SHP77 (cell line): ENCODE results near the gene PCDHGA7.
"Not testable (repeated sequence)": the region's sequence is repeated elsewhere in the genome, so short reads cannot be mapped to it uniquely, and the experiment has no call there.

Source experiments
- DNase-seq, 2 experiments: peaks; one replicate each; lab custom pipeline; 2025; lab: John Stamatoyannopoulos, UW

The PCDHGA7 gene

DNA sequence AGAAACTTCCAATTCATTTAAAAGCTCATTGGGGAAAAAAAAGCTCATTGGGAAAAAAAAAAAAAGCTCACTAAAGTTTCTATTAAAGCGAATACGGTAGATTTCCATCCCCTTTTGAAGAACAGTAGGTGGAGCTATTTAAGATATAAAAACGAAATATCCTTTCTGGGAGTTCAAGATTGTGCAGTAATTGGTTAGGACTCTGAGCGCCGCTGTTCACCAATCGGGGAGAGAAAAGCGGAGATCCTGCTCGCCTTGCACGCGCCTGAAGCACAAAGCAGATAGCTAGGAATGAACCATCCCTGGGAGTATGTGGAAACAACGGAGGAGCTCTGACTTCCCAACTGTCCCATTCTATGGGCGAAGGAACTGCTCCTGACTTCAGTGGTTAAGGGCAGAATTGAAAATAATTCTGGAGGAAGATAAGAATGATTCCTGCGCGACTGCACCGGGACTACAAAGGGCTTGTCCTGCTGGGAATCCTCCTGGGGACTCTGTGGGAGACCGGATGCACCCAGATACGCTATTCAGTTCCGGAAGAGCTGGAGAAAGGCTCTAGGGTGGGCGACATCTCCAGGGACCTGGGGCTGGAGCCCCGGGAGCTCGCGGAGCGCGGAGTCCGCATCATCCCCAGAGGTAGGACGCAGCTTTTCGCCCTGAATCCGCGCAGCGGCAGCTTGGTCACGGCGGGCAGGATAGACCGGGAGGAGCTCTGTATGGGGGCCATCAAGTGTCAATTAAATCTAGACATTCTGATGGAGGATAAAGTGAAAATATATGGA lies 48.0 kb downstream of the PCDHGA7 start, which contains the start of gene PCDHGA12:
PCDHGA12 (plus strand) TSS at position 176 of the 782 bp plus-strand sequence; CDS start at position 429, 253 bp downstream.
- DNase-seq, result no peak

GRCh38 chr5:141431286-141431685 lies 48.7 kb downstream of the PCDHGA7 start:
- DNase-seq, result no peak

DNA sequence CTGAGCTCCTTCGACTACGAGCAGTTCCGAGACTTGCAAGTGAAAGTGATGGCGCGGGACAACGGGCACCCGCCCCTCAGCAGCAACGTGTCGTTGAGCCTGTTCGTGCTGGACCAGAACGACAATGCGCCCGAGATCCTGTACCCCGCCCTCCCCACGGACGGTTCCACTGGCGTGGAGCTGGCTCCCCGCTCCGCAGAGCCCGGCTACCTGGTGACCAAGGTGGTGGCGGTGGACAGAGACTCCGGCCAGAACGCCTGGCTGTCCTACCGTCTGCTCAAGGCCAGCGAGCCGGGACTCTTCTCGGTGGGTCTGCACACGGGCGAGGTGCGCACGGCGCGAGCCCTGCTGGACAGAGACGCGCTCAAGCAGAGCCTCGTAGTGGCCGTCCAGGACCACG lies 49.8 kb downstream of the PCDHGA7 start:
- DNase-seq, result not testable (repeated sequence)

- not testable (repeated sequence) for DNase-seq
These were observed 50.2 kb downstream of the PCDHGA7 start for GRCh38 chr5:141432726-141433125.

DNA sequence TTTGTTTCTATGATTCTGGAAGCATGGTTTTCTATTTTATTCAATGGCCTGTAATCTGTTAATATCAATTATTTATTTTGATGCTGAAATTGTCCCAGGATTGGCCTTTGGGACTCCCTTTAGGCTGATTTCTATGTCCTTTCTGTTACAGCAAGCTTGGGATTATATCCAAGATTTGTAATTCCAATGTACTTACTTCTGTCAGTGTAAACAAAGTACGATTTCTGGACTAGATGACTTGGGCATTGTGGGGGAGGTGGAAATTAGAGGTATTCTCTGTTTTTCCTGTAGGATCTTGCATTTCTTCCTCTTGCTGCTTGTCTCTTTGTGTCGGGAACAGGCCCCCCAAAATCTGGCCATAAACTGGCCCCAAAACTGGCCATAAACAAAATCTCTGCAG lies 51.5 kb downstream of the PCDHGA7 start:
- DNase-seq, result no peak
